RPMI7951 (cell line): ENCODE data around the gene PROSER3. TPM values are rescaled to one million over a fixed set of nuclear protein-coding genes. Genes with fewer than 3 reads are reported as not detected.
"Not testable (repeated sequence)": the region's sequence is repeated elsewhere in the genome, so short reads cannot be mapped to it uniquely, and the experiment has no call there.

ENCODE experiments used
- DNase-seq: peaks from one replicate; pipeline ENCODE4 v3.0.0-alpha.2; 2012; ENCODE audit warnings: low read depth
- total RNA-seq: library from RNA; depleted of rRNA; stranded (reverse); fragments of >200 nt; shearing (Covaris generic); gene quantifications from 2 replicates; pipeline ENCODE4 v1.2.3, GENCODE V29; 2014

PROSER3 gene
- total RNA-seq, 1 experiment from 2014 or later = 10.7 TPM

DNA sequence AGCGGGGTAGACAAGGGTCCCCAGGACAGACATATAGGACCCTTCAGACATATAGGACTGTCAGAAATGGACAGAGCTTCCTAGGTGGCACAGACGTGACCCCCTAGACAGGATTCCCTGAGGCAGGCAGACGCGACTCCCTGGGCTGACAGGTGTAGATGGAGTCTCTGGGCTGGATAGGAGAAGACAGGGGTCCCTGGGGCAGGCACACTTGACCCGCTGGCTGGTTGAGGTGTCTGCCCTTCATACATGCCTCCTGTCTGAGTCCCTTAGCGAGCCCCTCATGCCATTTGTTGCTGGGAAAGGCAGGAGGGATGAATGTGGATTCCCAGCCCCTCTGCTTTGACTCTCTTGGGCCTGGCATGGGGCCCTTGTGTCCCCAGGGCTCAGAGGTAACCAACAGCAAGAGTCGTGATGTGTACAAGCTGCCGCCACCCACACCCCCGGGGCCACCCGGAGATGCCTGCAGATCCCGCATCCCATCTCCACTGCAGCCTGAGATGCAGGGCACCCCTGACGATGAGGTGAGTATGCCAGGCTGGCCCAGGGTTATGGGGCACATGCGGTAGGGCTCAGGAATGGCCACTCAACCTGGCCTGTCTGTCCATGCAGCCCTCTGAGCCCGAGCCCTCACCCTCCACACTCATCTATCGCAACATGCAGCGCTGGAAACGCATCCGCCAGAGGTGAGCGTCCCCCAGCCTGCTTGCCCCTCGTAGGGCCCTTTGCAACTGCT lies 4.2 kb upstream of the PROSER3 start:
- no peak for DNase-seq

DNA sequence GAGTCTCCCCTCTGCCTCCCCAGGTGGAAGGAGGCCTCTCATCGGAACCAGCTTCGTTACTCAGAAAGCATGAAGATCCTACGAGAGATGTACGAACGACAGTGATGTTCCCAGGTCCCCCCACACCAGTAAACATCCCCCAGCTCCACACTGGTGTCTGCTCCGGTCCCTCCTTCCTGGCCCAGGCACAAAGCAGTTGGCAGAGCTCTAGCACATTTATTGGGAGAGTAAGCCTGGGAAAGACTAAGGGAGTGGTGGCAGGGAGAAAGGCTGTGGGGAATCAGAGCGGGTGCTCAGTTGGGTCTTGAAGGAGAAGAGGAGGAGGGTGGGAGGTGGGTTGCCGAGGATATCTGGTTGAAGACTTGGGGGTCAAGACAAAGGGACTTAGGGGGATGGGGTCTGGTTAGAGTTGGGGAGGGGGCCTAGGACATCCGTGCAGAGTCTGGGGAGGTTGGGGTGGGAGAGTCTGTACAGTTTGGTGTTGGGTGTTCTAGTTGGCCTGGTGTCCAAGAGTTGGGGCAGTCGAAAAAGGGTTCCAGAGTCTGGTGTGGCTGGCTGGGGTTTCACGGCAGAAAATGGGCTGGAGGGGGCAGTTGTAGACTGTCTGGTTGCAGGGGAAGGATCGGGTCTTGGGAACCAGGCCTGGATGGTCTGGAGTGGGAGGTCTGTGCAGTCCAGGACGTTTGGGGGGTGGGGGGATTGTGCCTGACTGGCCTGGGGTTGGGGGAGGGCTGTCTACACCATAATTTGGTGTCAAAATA lies 3.4 kb upstream of the PROSER3 start:
- DNase-seq = no peak

DNA sequence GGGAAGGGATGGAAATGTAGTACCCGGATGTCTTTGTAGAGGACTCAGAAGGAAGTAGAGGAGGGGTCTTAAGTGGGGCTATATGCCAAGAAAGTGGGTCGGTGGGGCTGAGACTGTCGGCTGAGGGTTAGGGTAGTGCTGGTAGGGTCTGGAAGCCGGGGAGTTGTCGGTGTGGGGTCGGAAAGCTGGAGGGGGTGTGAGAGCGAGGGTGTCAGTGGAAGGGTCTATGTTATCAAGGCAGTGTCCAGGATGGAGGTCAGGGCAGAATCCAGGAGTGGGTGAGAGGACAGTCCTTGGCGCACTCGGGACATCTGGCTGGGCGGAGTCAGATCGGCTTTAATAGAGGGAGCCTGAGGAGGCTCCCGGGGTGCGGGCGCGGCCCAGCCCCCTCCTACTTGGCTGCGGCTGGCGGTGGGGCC lies 2.8 kb upstream of the PROSER3 start:
- DNase-seq = no peak

DNA sequence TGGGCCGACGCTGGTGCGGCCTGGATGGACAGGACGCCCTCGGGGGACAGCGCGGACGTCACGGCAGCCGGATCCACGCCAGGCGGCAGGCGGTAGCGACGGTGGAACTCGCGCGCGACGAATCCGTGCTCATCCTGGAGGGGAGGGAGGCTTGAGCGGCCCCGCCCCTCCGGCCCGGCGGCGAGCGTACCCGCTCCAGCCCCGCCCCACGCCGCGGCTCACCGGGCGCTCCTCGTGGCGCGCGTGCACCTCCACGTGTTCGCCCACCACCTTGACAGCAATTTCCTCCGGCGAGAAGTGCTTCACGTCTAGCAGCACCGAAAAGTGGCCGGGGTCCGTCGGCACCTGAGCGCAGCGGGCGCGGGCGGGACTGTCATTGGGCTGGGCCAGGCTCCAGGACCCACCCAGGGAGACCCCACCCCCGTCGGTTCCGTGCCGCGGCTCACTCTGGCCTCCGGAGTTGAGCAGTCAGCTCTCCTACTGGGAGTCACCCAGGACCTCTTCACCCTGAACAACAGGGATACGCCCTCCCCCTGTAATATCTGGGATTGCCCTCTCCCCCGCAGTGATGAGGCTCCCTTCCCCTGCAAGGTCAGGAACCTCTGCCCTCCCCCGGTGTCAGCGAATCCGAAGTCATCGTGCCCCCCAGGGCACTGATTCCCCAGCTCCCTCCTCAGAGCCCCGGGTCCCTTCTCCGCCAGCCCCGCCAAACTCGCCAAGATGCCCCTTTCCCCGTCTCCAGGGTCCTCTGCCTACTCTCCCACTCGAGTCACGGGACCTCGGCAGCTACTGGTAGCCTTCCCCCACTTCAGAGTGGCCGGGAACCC lies 2.2 kb upstream of the PROSER3 start:
- no peak for DNase-seq

- peak; percentile 37 for DNase-seq
These were observed 1.4 kb upstream of the PROSER3 start, which contains the start of gene HSPB6 for GRCh38 chr19:35756377-35757230. TSS of gene HSPB6 (minus strand) at chr19:35757029. CDS start at chr19:35757008, 21 bp downstream.

GRCh38 chr19:35757231-35757748 lies 686 bp upstream of the PROSER3 start:
- DNase-seq = peak; percentile 88

- no peak for DNase-seq
These were observed 1.7 kb downstream of the PROSER3 start for GRCh38 chr19:35759697-35760096.

DNA sequence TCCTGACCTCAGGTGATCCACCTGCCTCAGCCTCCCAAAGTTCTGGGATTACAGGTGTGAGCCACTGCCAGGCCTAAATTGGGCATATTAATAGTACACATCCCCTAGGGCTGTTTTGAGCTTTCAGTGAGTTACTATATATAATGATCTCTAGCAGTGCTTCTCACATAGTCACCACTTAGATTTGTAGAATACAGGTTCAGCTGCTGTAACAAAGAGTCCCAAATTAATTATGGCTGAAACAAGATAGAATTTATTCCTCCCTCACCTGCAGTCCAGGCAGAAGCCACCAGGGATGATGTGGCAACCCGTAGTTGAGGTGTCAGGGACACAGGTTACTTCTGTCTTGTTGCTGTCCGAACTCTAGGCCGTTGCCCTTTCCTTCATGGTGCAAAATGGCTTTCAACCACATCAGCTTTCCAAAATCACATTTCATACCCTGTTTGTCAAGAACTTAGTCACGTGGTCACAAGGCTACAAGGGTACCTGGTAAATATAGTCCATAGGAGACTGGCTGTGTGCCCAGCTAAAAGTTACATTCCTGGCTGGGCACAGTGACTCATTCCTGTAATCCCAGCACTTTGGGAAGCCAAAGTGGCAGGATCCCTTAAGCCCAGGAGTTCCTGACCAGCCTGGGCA lies 2.9 kb downstream of the PROSER3 start:
- DNase-seq = no peak

- DNase-seq = no peak
These were observed 6.7 kb downstream of the PROSER3 start for GRCh38 chr19:35764432-35765315.

GRCh38 chr19:35766571-35767104 lies 8.7 kb downstream of the PROSER3 start:
- no peak for DNase-seq

DNA sequence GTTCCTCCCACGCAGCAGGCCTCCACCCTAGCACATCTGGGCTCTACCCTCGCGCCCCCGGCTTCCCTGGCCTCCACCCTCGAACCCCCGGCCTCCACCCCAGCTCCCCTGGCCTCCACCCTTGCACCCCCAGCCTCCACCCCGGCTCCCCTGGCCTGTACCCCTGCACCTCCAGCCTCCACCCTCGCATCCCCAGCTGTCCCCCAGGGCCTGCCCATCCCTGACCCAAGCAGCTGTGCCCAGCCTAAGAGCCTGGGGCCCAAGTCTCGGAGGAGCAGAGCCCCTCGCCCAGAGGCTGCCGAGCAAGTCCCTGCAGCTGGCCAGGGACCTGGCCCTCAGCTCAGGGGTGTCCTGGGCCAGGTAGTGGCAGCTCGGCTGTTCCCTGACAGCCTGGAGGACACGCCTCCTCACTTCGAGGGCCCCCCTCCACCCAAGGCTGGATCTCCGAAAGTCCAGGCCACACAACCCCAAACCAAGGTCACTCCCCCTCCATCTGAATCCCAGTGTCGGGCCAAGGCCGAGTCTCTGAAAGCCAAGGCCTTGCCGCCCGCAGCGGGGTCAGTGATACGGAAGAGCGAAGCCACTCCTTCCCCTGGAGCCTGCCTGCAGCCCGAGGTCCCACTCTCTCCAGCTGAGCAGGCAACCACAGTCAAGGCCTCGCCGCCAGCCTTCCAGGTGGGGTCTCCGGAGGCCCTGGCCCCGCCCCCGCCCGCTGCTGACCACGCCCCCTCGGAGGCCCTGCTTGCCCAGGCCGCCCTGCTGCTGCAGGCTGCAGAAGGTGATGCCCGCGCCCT lies 9.5 kb downstream of the PROSER3 start:
- no peak for DNase-seq

DNA sequence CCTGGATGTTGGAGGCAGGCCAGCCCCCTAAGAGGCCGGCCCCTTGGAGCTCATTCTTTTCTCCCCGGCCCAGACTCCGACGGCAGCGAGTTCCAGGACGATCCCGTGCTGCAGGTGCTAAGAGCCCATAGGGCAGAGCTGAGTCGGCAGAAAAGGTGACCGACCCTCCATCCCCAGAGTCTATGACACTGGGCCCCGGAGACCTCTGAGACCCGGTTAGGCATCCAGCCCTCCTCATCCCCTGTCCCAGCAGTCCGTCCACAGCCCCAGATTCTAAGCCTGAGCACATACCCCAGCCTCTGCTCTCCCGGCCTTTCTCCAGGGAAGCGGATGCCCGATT lies 10.1 kb downstream of the PROSER3 start:
- DNase-seq = no peak

DNA sequence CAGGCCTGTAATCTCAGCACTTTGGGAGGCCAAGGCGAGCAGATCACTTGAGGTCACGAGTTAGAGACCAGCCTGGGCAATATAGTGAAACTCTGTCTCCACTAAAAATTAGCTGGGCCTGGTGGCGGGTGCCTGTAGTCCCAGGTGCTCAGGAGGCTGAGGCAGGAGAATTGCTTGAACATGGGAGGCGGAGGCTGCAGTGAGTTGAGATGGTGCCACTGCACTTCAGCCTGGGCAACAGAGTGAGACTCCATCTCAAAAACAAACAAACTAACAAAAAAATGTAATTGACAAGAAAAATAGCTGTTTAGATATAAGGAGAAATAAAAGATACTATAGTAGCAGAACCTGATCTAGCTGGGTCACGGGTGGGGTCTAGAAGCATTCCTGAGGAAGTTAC lies 14.4 kb downstream of the PROSER3 start:
- DNase-seq = not testable (repeated sequence)

DNA sequence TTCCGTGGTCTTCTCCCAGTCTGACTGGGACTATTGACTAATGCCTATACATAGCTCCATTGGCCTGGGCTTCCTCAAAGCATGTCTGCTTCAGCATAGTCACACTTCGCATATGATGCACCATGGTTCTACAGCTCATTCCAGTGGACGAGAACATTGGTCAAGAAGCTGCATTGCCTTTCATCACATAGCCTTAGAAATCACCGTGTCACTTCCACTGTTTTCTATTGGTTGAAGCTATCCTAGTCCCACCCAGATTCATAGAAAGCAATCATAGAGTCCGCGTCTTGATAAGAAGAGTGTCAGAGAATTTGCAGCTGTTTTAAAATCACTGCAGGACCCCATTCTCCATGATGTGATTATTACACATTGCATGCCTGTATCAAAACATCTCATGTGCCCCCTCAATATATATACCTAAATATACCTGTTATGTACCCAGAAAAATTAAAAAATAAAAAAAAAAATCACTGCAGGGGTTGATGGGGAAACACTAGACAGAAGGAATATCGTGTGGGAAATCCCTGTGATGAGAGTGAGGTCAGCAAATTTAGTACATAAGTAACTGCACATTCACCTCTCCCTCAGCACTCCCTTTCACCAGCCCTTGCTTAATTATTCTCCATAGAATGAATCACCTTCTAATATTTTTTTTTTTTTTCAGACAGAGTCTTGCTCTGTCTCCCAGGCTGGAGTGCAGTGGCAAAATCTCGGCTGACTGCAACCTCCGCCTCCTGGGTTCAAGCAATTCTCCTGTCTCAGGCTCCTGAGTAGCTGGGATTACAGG lies 15.2 kb downstream of the PROSER3 start:
- peak; percentile 33 for DNase-seq

DNA sequence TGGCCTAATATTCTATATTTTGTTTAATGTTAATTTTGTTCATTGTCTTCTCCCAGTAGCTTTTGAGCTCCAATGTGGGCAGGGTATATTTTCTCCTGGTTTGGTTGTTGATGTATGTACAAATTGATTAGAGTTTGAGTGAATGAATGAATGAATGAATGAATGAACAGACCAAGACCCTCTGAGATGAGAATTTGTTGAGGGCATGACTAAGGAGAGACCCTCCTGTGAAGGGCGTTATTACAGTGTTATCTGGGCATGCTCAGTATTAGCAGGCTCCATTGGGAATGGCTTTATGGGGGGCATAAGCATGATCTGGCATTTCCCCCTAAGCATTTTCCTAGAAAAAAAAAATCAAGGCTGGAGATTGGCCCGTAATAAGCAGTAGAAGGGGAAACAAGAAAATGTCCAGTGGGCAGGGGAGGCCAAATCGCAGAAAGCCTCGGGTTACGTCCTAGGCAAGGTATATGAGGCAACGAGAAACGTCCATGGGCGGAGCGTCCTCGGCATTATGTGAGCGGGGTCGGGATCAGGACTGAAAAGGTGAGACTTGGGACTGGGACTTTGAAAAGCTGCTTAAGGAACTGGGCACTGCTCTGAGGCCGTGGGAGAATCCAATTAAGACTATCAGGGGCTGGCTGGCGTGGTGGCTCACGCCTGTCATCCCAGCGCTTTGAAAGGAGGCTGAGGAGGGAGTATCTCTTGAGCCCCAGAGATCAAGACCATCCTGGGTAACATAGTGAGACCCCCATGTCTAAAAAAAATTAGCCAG lies 16.5 kb downstream of the PROSER3 start:
- no peak for DNase-seq

GRCh38 chr19:35775046-35775297 lies 17.0 kb downstream of the PROSER3 start:
- no peak for DNase-seq
